ENCODE results near the gene OR2A42.
"Not testable (repeated sequence)": the region's sequence is repeated elsewhere in the genome, so short reads cannot be mapped to it uniquely, and the experiment has no call there.

GRCh38 chr7:144219149-144219548 lies 20.3 kb downstream of the OR2A42 start:
- not testable (repeated sequence) for TF ChIP-seq CTCF (IDR thresholded peaks at IDR 0.05; ENCODE audit: extremely low read depth in 1 of 2, insufficient read depth in 1 of 2, low read depth in 1 of 2, low read length in 2 of 2); JUN (IDR thresholded peaks at IDR 0.05; ENCODE audit: borderline replicate concordance, insufficient read depth, insufficient read length, low read depth); MAX (IDR thresholded peaks at IDR 0.05; ENCODE audit: insufficient read depth, insufficient read length); POLR2A (IDR thresholded peaks at IDR 0.05; ENCODE audit: low read depth, low read length)

All from endothelial cell of umbilical vein (primary cell).